ENCODE results near the gene STEAP1B.

The STEAP1B gene

DNA sequence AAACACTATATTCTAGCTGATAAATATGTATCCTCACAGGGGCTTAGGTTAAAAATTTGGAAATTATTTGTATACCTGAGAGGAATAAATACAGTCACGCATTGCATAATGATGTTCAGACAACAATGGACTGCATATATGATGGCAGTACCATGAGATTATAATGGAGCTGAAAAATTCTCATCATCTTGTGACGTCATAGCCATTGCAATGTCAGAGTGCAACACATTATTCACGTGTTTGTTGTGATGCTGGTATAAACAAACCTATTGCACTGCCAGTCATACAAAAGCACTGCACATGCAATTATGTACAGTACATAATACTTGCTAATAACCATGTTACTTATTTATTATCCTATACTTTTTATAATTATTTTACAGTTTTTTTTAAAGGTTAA lies 31.4 kb downstream of the STEAP1B start:
- DNase-seq (ENCODE audit: low read depth), result no peak
- in situ Hi-C loops (cut with HindIII; ENCODE audit: low sequenced_read_pairs), result no loop called here
- TF ChIP-seq CTCF (IDR thresholded peaks at IDR 0.05; ENCODE audit: low read depth, low read length, missing control alignments), result no peak
- no peak overlapping the region for H3K4me3 ChIP-seq (ENCODE audit: low read depth, low read length)

DNA sequence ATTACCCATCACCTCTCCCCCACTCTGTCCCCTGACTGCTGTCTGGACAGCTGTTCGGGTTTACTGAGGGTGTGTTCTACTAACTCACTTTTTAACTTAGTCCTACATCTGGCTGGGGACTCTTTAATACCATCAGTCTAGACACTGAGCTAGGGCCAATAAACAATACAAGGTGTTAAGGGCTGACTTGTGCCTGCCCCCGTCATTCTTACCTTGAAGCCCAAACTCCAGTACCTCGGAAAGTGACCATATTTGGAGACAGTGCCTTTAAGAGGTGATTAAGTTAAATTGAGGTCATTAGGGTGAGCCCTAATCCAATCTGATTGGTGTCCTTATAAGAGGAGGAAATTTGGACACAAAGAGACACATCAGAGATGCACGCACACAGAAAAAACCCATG lies 35.7 kb downstream of the STEAP1B start:
- DNase-seq (ENCODE audit: low read depth), result no peak
- H3K4me3 ChIP-seq (ENCODE audit: low read depth, low read length), result no peak overlapping the region
- TF ChIP-seq CTCF (IDR thresholded peaks at IDR 0.05; ENCODE audit: low read depth, low read length, missing control alignments), result no peak
- in situ Hi-C loops (cut with HindIII; ENCODE audit: low sequenced_read_pairs), result no loop called here

GRCh38 chr7:22460363-22460988 lies 39.5 kb downstream of the STEAP1B start:
- TF ChIP-seq CTCF (IDR thresholded peaks at IDR 0.05; ENCODE audit: low read depth, low read length, missing control alignments), result no peak
- H3K4me3 ChIP-seq (ENCODE audit: low read depth, low read length), result no peak overlapping the region
- DNase-seq (ENCODE audit: low read depth), result no peak
- in situ Hi-C loops (cut with HindIII; ENCODE audit: low sequenced_read_pairs), result no loop called here

GRCh38 chr7:22457471-22457870 lies 42.5 kb downstream of the STEAP1B start:
- no peak for DNase-seq (ENCODE audit: low read depth)
- no peak for TF ChIP-seq CTCF (IDR thresholded peaks at IDR 0.05; ENCODE audit: low read depth, low read length, missing control alignments)
- H3K4me3 ChIP-seq (ENCODE audit: low read depth, low read length), result no peak overlapping the region
- in situ Hi-C loops (cut with HindIII; ENCODE audit: low sequenced_read_pairs), result no loop called here

- H3K4me3 ChIP-seq (ENCODE audit: low read depth, low read length), result no peak overlapping the region
- DNase-seq (ENCODE audit: low read depth), result no peak
- in situ Hi-C loops (cut with HindIII; ENCODE audit: low sequenced_read_pairs), result no loop called here
- TF ChIP-seq CTCF (IDR thresholded peaks at IDR 0.05; ENCODE audit: low read depth, low read length, missing control alignments), result no peak
Measured at GRCh38 chr7:22454446-22454845, 45.5 kb downstream of the STEAP1B start.

DNA sequence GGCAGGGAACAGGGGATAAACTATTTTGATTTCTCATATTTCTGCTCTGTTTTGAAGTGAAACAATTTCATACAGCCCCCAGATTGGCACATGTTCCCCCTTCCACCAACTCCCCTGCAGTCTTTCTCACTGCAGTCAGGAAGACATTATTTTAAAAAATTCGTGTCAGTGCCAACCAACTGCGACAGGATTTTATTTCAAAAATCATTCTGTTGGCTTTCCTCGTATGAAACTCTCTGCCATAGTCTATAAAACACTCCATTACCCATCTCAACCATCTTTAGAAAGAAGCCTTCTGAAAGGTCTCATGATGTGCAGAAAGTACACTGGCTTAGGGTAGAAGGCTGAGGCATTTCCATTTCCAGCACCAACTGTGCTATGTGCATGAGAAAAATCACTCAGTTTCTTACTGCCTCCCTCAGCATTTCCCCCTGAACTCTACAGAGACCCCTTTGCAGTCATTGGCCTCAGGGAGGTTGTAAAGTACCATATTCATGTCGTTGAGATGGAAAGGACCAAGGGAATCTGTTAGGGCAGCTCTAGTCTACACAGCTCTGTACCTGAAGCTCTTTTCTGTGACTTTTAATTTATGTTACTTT lies 46.9 kb downstream of the STEAP1B start:
- no peak overlapping the region for H3K4me3 ChIP-seq (ENCODE audit: low read depth, low read length)
- in situ Hi-C loops (cut with HindIII; ENCODE audit: low sequenced_read_pairs), result no loop called here
- TF ChIP-seq CTCF (IDR thresholded peaks at IDR 0.05; ENCODE audit: low read depth, low read length, missing control alignments), result no peak
- DNase-seq (ENCODE audit: low read depth), result no peak
